HTR-8/SVneo (cell line): ENCODE measurements around the gene TMEM201.

Source experiments
- DNase-seq: peaks from one replicate; pipeline ENCODE4 v3.0.0; 2011; ENCODE audit warnings: low spot score, mixed read lengths; ENCODE audit not compliant: insufficient read length
- FAIRE-seq: peaks from 2 replicates; lab custom pipeline; 2011; peaks lifted over from hg19 to GRCh38; lab: Jason Lieb, UNC

TMEM201 gene

DNA sequence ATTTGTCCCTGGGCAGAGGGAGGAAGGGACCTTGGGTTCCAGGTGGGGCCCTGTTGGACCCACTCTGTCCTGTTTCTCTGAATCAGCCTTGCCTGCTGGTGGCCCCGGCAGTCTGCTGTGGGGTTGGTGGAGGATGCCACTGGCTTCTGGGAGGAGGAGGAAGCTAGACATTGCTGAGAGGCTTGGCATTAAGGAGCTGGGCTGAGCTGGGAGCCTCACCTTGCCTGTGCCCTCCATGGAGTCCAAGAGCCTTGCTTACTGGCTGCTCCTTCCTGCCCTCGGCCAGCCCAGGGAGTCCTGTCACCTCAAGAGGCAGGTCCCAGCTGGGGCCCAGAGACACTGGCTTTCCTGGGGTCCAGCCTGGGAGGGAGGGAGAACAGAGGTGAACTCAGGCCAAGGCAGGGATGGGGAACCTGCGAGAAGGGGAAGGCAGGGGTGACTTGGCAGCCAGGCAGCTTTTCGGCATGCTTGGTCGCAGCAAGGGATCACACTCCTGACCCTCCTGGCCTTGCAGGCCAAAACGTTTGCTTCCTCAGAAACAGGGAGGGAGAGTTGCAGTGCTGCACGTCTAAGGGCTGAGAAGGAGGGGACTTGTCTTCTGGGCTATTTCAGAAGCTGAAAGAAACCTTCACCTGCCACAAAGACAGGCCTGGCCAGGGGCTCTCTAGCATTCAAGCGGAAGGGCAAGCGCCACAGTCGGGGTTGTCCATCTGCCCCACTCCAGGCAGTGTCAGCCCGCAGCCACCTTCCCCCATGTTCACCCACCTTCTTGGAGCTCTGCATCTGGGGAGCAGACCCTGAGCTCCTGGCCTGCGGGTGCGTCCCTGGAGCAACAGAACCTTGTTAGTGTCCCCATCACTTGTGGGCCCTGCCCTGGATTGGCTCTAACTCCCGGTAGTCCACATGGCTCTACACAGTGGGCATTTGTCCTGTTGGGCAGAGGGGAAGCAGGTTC lies 8.9 kb downstream of the TMEM201 start:
- FAIRE-seq: no peak
- no peak for DNase-seq

DNA sequence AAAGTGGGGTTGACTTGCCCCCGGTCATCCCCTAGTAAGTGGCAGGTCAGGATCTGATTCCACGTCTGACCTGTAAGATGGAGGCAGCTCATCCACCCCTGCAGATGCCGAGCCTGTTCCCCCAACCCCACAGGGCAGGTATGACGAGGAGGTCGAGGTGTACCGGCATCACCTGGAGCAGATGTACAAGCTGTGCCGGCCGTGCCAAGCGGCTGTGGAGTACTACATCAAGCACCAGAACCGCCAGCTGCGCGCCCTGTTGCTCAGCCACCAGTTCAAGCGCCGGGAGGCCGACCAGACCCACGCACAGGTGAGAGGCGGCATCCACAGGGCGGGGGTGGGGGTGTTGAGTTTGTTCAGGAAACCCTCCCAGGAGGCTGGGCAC lies 9.6 kb downstream of the TMEM201 start:
- FAIRE-seq: no peak
- DNase-seq: no peak

DNA sequence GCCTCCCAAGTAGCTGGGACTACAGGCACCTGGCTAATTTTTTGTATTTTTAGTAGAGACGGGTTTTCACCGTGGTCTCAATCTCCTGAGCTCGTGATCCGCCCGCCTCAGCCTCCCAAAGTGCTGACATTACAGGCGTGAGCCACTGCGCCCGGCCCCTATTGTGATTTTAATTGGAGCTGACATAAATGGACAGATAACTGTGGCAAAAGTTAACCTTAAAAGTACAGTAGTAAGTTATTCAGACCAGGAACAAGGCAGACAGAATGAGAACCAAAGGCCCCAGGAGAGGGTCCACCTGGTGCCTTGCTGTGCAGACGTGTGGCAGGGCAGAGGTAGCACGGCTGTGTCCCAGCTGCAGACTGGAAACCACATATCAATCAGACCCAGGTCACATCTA lies 11.0 kb downstream of the TMEM201 start:
- FAIRE-seq: no peak
- no peak for DNase-seq

DNA sequence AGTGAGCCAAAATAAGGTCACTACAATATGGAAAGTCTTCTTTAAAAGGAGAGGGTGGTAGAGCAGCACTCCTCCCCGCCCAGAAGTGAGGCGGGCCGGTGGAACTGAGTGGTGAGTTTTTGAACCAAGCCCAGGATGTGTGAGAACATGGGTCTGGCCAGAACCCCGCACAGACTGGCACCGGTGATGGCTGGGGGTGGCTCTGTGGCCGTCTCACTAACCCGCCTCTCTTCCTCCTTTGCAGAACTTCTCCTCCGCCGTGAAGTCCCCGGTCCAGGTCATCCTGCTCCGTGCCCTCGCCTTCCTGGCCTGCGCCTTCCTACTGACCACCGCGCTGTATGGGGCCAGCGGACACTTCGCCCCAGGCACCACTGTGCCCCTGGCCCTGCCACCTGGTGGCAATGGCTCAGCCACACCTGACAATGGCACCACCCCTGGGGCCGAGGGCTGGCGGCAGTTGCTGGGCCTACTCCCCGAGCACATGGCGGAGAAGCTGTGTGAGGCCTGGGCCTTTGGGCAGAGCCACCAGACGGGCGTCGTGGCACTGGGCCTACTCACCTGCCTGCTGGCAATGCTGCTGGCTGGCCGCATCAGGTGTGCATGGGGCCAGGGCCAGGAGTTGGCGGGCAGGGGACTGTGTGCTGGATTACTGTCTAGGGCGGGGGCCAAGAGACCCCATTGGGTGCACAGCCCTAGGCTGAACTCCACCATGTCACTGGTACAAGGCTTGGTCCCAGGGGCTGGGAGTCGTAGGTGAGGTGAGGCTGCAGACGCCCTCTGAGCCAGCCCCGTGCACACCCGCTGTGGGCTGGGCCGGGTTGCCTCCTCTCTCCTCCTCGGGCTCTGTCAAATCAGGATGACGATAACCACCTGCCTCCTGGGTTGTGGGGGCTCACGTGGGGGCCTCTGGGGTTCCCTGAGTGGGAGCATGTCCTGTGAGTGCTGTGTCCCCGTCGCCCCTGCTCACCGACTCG lies 12.4 kb downstream of the TMEM201 start:
- FAIRE-seq: no peak
- no peak for DNase-seq

DNA sequence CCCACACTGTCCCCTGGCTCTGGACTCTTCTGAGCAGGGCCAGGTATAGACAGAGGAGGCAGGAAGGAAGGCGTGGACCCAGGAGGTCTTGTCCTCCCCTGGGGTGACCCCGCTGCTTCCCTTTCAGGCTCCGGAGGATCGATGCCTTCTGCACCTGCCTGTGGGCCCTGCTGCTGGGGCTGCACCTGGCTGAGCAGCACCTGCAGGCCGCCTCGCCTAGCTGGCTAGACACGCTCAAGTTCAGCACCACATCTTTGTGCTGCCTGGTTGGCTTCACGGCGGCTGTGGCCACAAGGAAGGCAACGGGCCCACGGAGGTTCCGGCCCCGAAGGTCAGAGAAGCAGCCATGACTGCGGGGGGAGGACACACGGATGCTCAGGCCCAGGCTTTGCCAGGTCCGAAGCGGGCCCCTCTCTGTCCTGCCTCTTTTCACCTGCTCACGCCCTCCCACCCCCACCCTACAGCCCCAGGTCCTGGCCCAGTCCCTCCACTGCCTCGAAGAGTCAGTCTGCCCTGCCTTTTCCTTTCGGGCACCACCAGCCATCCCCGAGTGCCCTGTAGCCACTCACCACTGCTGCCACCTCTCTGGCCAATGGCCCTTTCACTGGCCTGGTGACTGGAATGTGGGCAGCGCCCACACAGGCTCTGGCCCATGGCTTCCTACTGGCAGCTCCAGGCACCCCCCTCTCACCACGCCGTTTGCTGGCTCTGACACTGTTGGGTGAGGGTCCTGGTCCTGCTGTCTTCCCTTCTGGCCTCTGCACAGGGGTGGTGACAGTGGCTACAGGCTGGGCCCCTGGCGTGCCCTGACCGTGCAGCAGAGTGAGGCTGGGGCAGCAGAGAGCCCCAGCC lies 13.5 kb downstream of the TMEM201 start:
- FAIRE-seq: no peak

DNA sequence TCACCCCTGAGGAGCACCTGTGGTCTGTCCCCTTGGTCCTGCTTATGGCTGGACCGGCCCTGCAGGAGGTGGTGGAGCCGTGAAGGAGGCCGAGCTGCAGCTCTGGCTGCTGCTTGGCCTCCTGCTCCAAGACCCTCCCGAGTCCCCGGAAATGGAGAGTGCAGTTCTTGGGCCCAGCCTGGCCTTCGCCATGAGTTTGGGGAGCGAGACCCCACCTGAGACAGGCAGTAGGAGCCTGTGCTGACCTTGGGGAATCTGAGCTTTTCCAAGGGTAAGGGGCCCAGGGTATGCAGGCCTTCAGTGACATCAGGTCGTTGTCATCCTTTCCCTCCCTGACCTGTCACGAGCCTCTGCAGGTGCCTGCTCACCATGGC lies 14.1 kb downstream of the TMEM201 start:
- FAIRE-seq: no peak
- no peak for DNase-seq

More for the DNA sequence above, 13.5 kb downstream of the TMEM201 start:
- DNase-seq: no peak

DNA sequence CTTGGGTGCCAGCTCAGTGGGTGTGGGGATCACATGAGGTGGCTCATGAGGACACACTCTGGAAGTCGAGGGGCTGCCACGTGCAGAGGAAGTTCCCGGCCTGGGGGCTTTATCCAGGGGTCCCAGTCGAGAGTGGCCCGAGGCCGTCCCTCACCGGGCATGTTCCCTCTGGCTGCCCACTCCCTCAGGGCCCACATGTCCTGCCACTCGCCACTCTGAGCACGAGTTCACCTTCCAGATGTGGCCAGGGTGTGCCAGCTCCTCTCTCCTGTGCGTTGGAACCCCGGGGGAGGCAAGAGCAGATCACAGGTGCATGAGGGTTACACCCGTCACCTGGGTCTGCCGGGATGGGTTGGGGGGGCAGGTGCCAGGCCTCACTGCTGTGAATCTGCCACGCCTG lies 14.6 kb downstream of the TMEM201 start:
- no peak for FAIRE-seq

DNA sequence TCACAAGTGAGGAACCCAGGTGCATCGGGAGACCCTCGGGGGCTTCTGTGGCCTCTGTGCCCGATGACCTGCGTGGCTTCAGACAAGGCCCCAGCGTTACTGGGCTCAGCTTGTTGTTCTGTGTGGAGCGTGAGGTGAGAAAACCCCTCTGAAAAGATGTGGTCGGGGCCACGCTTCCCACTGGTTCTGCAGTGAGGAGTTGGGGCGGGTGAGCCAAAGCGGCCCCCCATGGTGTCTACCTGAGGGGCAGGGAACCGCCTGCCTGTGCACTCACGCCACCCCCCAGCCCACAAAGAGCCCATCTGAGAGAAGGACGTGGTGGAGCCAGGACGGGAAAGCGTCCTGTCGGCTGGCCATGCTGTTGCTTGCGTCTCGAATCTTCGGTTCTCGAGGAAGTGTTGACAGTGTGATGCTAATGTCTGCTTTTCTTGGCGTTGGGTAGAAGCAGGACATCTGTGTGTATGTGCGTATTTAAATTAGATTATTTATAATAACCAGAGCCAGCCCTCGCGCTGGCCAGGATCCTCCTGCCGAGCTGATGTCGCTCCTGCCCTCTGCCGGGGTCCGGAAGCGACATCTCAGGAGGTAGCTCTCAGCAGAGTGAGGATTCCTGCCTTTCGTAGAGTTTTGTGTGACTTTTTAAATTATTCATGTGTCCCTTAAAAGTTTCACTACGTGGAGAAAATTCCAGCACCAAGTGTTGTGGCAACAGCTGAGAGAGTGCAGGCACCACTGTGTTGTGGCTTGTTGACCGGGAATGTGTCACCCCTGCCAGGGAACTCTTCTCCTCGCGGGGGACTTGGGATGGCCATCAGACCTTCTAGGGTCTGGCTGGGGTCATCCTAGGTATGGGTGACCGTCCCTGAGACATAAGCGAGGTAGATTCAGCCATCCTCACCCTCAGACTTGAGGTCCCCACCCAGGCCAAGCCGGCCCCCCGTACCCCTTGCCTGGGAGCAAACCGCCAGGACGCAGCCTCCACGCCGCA lies 15.3 kb downstream of the TMEM201 start:
- no peak for DNase-seq
- FAIRE-seq: no peak

More for the DNA sequence above, 14.6 kb downstream of the TMEM201 start:
- no peak for DNase-seq

DNA sequence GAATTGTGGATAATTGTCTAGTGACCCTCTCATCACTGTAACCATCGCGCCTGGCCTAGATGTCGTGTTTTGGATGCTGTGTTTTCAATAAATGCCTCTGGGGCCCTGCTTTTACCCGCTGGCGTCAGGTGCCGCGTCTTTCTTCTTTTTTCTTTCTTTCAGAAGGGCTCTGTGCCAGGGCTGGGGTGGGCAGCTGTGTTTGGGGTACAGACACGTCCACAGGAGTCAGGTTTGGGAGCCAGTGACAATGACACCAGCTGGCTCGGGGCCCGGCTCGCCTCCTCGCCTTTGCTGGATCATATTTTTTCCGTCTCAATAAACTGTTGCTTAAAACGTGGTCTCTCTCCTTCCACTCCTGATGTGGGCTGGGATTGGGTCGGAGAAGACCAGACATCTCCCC lies 16.1 kb downstream of the TMEM201 start:
- no peak for DNase-seq
- FAIRE-seq: no peak

DNA sequence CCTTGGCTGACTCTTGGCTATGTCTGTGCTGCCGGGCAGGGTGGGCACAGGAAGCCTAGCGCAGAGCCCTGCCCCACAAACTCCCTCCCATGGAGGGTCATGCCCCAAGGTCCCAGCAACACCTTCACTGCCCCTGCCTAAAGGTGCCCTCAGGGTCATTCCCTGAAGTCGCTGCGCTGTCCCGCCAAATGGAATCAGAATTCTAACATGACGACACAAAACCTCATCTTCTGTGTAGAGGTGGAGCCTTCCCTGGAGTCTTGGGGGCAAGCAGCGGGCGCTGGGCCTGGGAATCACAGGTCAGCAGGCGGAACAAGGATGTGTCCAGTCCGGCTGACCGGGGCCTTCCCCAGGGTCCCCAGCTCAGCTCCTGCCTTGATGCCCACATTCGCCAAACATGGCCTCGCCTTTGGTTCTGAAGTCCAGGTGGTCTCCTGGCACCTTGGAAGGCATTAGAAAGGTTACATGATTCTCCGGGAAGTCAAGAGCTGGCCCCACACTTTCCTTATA lies 17.3 kb downstream of the TMEM201 start:
- DNase-seq (no peak), FAIRE-seq (no peak)

DNA sequence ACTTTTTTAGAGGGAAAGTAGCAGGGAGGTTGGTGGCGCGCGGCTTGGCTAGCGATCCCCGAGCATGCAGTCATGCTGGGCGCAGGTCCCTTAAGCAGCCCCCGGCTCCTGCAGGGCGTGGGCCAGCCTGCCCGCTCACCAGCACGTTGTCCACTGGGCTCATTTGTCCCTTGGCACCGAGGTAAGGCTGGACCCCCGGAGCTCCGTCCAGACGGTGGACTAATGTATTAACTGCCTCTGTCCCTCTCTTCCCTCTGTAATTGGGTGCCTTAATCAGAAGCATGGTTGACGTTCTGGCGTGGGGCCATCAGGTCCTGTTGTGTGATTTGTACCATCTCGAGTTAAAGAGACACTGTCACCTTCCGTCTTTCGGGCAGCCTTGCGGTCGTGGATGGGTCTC lies 17.7 kb downstream of the TMEM201 start:
- DNase-seq: no peak
- no peak for FAIRE-seq

DNA sequence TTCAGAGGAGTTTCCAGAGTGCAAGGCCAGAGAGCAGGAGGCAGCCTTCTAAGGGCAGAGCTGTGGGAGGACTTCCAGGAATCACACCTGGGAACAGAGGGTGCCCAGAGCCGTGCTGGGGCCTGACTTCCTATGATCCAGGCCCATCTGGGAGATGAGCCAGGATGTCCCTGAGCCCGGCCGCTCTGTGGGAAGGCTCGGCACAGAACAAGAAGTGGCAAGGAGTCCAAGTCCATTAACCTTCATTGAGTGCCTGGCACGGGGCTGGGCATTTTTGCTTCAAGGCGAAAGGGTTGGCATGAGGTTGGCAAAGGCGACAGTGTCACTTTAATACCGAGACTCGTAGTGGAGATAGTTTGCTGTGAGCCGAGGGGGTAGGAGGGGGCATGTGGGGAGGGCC lies 18.2 kb downstream of the TMEM201 start:
- FAIRE-seq (no peak), DNase-seq (no peak)

DNA sequence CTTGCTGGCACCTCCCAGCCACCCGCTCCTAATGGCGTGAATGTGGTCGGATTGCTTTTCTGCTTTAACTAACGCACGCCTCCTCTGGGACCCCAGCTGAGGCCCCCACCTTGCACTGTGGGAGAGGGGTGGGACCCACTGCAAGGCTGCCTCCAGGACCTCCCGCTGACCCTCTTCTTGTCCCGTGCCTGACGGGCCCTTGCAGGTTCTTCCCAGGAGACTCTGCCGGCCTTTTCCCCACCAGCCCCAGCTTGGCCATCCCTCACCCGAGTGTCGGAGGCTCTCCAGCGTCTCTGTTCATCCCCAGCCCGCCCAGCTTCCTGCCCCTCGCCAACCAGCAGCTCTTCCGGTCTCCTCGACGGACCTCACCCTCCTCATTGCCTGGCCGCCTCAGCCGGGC lies 18.6 kb downstream of the TMEM201 start:
- no peak for DNase-seq
- FAIRE-seq: no peak

DNA sequence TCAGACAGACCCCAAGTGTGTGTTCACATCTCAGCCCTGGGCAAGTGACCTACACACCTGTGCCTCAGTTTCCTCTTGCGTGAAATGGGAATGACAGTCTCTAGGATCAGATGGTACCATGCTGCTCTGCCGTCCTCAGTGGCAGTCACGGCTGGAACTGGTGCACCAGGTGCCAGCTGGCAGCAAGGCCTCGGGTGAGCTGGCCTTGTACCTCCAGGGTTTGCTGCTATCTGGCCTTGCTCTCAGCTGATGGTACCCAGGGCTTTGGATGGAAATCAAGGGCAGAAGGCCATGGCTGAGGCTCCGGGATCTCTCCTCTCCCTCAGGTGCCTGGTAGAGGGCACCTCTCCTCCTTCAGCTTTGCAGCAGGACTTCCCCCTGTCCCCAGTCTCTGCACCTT lies 21.3 kb downstream of the TMEM201 start:
- no peak for DNase-seq
- FAIRE-seq: no peak

DNA sequence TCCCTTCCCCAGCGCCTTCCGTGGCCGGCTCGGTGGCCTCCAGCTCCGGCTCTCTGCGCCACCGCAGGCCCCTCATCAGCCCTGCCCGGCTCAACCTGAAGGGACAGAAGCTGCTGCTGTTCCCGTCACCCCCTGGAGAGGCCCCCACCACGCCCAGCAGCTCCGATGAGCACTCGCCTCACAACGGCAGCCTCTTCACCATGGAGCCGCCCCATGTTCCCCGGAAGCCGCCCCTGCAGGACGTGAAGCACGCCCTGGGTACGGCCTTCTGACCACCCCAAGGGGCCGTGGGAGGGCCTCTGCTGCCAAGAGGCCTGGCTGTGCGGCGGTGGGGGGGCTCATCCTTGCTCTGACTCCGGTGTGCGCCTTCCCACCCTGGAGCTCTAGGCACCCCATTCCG lies 21.8 kb downstream of the TMEM201 start:
- FAIRE-seq (no peak), DNase-seq (no peak)

DNA sequence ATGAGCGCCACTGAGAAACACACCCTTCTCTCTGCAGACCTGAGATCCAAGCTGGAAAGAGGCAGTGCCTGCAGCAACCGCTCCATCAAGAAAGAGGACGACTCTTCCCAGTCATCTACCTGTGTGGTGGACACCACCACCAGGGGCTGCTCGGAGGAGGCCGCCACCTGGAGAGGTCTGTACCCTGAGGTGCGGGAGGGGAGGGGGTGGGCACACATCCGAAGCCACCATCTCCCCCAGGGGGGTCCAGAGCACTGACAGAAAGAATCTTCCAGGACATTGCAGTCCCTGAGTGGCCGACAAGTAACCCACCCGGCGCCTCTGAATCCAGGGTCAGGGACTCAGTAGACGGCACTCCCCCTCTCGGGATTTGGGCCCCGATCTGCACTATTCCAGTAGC lies 23.0 kb downstream of the TMEM201 start:
- no peak for FAIRE-seq
- no peak for DNase-seq

DNA sequence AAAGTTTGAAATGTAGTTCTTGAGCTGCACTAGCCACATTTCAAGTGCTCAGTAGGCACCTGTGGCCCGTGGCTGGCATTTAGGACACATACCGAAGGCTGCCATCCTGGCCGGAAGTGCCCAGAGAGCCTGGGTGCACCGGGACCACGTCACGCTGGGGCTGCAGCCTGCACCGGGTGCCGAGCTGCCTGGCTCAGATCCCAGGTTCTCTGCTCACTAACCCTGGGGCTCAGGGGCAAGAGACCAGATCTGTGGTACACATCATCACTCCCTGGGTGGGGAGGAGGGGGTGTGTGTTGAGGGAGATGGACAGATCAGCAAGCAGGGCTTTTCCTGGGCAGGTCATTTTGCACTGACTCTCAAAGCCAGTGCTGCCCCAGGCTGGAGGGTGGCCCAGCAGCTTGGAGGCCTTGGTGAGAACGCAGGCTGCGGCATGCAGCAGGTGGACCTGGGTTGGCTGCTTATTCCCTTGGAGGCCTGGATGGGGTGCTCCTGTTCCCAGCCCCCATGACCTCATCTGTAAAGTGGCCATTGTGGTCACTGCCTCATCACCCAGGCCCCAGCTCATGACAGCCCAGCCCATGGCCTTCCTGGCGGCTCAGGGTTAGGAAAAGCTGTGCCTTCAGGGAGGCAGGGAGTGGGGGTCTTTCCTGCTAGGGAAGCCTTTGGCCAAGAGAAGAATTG lies 23.6 kb downstream of the TMEM201 start:
- no peak for DNase-seq

More for the DNA sequence above, 23.6 kb downstream of the TMEM201 start:
- FAIRE-seq: no peak
